NB4 (cell line): Measurements from ENCODE around the gene MARCO.
"Not testable (repeated sequence)": the region's sequence is repeated elsewhere in the genome, so short reads cannot be mapped to it uniquely, and the experiment has no call there.

ENCODE experiments used
- DNase-seq: peaks from one replicate; pipeline ENCODE4 v3.0.0; 2010; ENCODE audit warnings: low read depth
- H3K4me3 ChIP-seq: one replicate; pipeline ENCODE4 v1.5.1; 2011; ENCODE audit warnings: mild to moderate bottlenecking, low read depth, low read length, moderate library complexity
- CTCF ChIP-seq: IDR thresholded peaks from one replicate; pipeline ENCODE4 v1.5.1; 2012; ENCODE audit warnings: low read depth, low read length
- MAX ChIP-seq: IDR thresholded peaks from 2 replicates; pipeline ENCODE4 v1.6.1; 2011; ENCODE audit warnings: low read depth, low read length
- MYC ChIP-seq: IDR thresholded peaks from 2 replicates; pipeline ENCODE4 v1.6.1; 2011; ENCODE audit warnings: low read depth, low read length
- POLR2A ChIP-seq: IDR thresholded peaks from 2 replicates; pipeline ENCODE4 v1.6.1; 2011; ENCODE audit warnings: mild to moderate bottlenecking; ENCODE audit not compliant: insufficient read length; ENCODE audit errors: extremely low read depth

MARCO gene

GRCh38 chr2:118993392-118993752, 51.4 kb downstream of the MARCO start:
- no peak for DNase-seq
- H3K4me3 ChIP-seq, result no peak overlapping the region
- TF ChIP-seq MAX (no peak), POLR2A (no peak), CTCF (no peak), MYC (no peak)

GRCh38 chr2:118994172-118994700, 52.2 kb downstream of the MARCO start:
- DNase-seq, result no peak
- H3K4me3 ChIP-seq, result no peak overlapping the region
- no peak for TF ChIP-seq POLR2A
- no peak for TF ChIP-seq MAX
- TF ChIP-seq MYC, result no peak
- no peak for TF ChIP-seq CTCF

- H3K4me3 ChIP-seq, result no peak overlapping the region
- DNase-seq, result no peak
- no peak for TF ChIP-seq POLR2A
- no peak for TF ChIP-seq CTCF
- no peak for TF ChIP-seq MAX
- no peak for TF ChIP-seq MYC
Observed at GRCh38 chr2:118994778-118995177, 52.8 kb downstream of the MARCO start.

- not testable (repeated sequence) for H3K4me3 ChIP-seq, DNase-seq
Observed at GRCh38 chr2:119003856-119004255, 61.9 kb downstream of the MARCO start.

- TF ChIP-seq MAX (peak; percentile 45; the same call in 1 of the 2 replicates), POLR2A (no peak)
- peak; percentile 34 for DNase-seq
- no peak overlapping the region for H3K4me3 ChIP-seq
Observed at GRCh38 chr2:119004602-119005001, 62.6 kb downstream of the MARCO start.

GRCh38 chr2:119005051-119005450, 63.1 kb downstream of the MARCO start:
- H3K4me3 ChIP-seq, result no peak overlapping the region
- DNase-seq, result peak; percentile 92
- TF ChIP-seq MAX, result no peak

GRCh38 chr2:119005555-119005954, 63.6 kb downstream of the MARCO start:
- TF ChIP-seq POLR2A (no peak), MAX (no peak), CTCF (no peak), MYC (no peak)
- no peak for DNase-seq

GRCh38 chr2:119006441-119006840, 64.4 kb downstream of the MARCO start:
- no peak for TF ChIP-seq MYC
- no peak for TF ChIP-seq MAX
- no peak for TF ChIP-seq POLR2A
- no peak for TF ChIP-seq CTCF
- DNase-seq, result no peak
- no peak overlapping the region for H3K4me3 ChIP-seq

More at GRCh38 chr2:119005555-119005954, 63.6 kb downstream of the MARCO start:
- H3K4me3 ChIP-seq, result no peak overlapping the region
